ENCODE data around the gene PTPN5.

- TF ChIP-seq, protein P1, sequence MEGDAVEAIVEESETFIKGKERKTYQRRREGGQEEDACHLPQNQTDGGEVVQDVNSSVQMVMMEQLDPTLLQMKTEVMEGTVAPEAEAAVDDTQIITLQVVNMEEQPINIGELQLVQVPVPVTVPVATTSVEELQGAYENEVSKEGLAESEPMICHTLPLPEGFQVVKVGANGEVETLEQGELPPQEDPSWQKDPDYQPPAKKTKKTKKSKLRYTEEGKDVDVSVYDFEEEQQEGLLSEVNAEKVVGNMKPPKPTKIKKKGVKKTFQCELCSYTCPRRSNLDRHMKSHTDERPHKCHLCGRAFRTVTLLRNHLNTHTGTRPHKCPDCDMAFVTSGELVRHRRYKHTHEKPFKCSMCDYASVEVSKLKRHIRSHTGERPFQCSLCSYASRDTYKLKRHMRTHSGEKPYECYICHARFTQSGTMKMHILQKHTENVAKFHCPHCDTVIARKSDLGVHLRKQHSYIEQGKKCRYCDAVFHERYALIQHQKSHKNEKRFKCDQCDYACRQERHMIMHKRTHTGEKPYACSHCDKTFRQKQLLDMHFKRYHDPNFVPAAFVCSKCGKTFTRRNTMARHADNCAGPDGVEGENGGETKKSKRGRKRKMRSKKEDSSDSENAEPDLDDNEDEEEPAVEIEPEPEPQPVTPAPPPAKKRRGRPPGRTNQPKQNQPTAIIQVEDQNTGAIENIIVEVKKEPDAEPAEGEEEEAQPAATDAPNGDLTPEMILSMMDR (IDR thresholded peaks at IDR 0.05): no peak
- TF ChIP-seq EP300 (IDR thresholded peaks at IDR 0.05): no peak
- no peak for TF ChIP-seq POLR2A (IDR thresholded peaks at IDR 0.05)
Observed at GRCh38 chr11:18754308-18754707, 37.3 kb downstream of the PTPN5 start.

Measured in ovary (tissue), 3 donors.